Fibroblast of mammary gland (primary cell): Measurements from ENCODE around the gene OSTM1.
A peak's percentile ranks its signal among the peaks of the same experiment; 100 is the strongest.
"Not testable (repeated sequence)": the region's sequence is repeated elsewhere in the genome, so short reads cannot be mapped to it uniquely, and the experiment has no call there.

Experiments
- DNase-seq: peaks from one replicate; pipeline ENCODE4 v3.0.0-alpha.2; 2010; ENCODE audit warnings: low read depth
- H3K4me3 ChIP-seq: 2 replicates; pipeline ENCODE4 v1.5.1; 2011; ENCODE audit warnings: low read depth, mild to moderate bottlenecking, low read length, moderate library complexity; ENCODE audit not compliant: control insufficient read depth
- CTCF ChIP-seq: conservative IDR thresholded peaks from 2 replicates; pipeline ENCODE4 v1.5.1; 2011; ENCODE audit warnings: low read depth, low read length, inconsistent platforms; ENCODE audit not compliant: control insufficient read depth, insufficient read depth

The OSTM1 gene

GRCh38 chr6:108027594-108027993 is 46.9 kb downstream of the OSTM1 start:
- TF ChIP-seq CTCF = no peak
- DNase-seq = peak; percentile 14
- H3K4me3 ChIP-seq = no peak overlapping the region

GRCh38 chr6:108027056-108027455 is 47.5 kb downstream of the OSTM1 start:
- DNase-seq = no peak
- H3K4me3 ChIP-seq = no peak overlapping the region

GRCh38 chr6:108024427-108025073 is 50.0 kb downstream of the OSTM1 start:
- no peak for TF ChIP-seq CTCF
- DNase-seq = no peak
- H3K4me3 ChIP-seq = no peak overlapping the region

More at GRCh38 chr6:108027056-108027455, 47.5 kb downstream of the OSTM1 start:
- TF ChIP-seq CTCF = no peak

GRCh38 chr6:108020472-108021116 is 53.9 kb downstream of the OSTM1 start:
- TF ChIP-seq CTCF = no peak
- no peak for DNase-seq
- H3K4me3 ChIP-seq = no peak overlapping the region

GRCh38 chr6:108016283-108016682 is 58.3 kb downstream of the OSTM1 start:
- not testable (repeated sequence) for H3K4me3 ChIP-seq, DNase-seq

- DNase-seq = no peak
- TF ChIP-seq CTCF = no peak
- no peak overlapping the region for H3K4me3 ChIP-seq
Observed at GRCh38 chr6:108013787-108014439, 60.6 kb downstream of the OSTM1 start.

- H3K4me3 ChIP-seq = no peak overlapping the region
- DNase-seq = peak; percentile 24
- no peak for TF ChIP-seq CTCF
Observed at GRCh38 chr6:108009894-108010293, 64.6 kb downstream of the OSTM1 start.

- not testable (repeated sequence) for H3K4me3 ChIP-seq, DNase-seq
Observed at GRCh38 chr6:108009258-108009657, 65.3 kb downstream of the OSTM1 start.
